Measurements from ENCODE around the gene DBN1.

Gene DBN1

GRCh38 chr5:177410575-177410974, 62.9 kb downstream of the DBN1 start:
- no peak overlapping the region for H3K4me3 Mint-ChIP-seq
- CTCF ChIA-PET = interaction anchor here (0.6 kb wide), 1 partner anchor 134 kb away, joined by 3 read pairs; no protein-coding TSS in a partner anchor
- no peak overlapping the region for H3K27ac Mint-ChIP-seq
- H3K9me3 Mint-ChIP-seq = no peaks in the 10 kb centered on the region
- H3K27me3 Mint-ChIP-seq = peaks cover 46% of the 10 kb centered on the region
- H3K4me1 Mint-ChIP-seq = peaks cover 42% of the 10 kb centered on the region
- H3K36me3 Mint-ChIP-seq = no peaks in the 10 kb centered on the region
- no peak for DNase-seq

- no peak within 1 kb of the TSS for H3K4me3 Mint-ChIP-seq
- H3K36me3 Mint-ChIP-seq = no peaks in the 10 kb centered on the region
- CTCF ChIA-PET = interaction anchor here (0.7 to 9.7 kb wide), 9 partner anchors 19 to 48 kb away, joined by 3 to 228 read pairs (median 5); partner anchors contain the start of gene GRK6
- H3K4me1 Mint-ChIP-seq = peaks cover 45% of the 10 kb centered on the region
- DNase-seq = no peak
- peaks cover 58% of the 10 kb centered on the region for H3K27me3 Mint-ChIP-seq
- H3K9me3 Mint-ChIP-seq = no peaks in the 10 kb centered on the region
- H3K27ac Mint-ChIP-seq = no peak within 1 kb of the TSS
Observed at GRCh38 chr5:177409043-177409801, 64.2 kb downstream of the DBN1 start, which contains the start of gene F12. Gene F12 (minus strand): TSS chr5:177409564. CDS start chr5:177409527, 37 bp downstream.

All from activated naive CD4-positive, alpha-beta T cell treated with anti-CD3 and anti-CD28 coated beads, Interleukin-2, amount 10 ng/mL, durations not matched to agents 7 days and 5 days (primary cell).